Left lung (tissue), 10 donors: ENCODE data around the gene DHX35. TPM values are rescaled to one million over a fixed set of nuclear protein-coding genes. Genes with fewer than 3 reads are reported as not detected.

Experiments
- ATAC-seq: fragments of 200-7000 bp; cut with Tn5 transposase; one replicate; pipeline ENCODE4 v1.9.1; 2020; ENCODE audit warnings: moderate library complexity
- DNase-seq, 4 donors: peaks; one replicate each; pipeline ENCODE4 v3.0.0-alpha.2; 2013 to 2020
- H3K27ac ChIP-seq, 2 donors: fragments of 200-600 bp; sonication (generic) in 1 of 2; one replicate each; pipeline versions ENCODE4 v1.5.0 to v1.8.0; 2020 to 2021
- H3K27me3 ChIP-seq, 2 donors: fragments of 200-600 bp; sonication (generic) in 1 of 2; one replicate each; pipeline versions ENCODE4 v1.5.0 to v1.8.0; 2020 to 2021
- H3K36me3 ChIP-seq, 2 donors: fragments of 200-600 bp; sonication (generic) in 1 of 2; one replicate each; pipeline versions ENCODE4 v1.5.0 to v1.8.0; 2020 to 2021
- H3K4me1 ChIP-seq, 2 donors: fragments of 200-600 bp; one replicate each; pipeline ENCODE4 v1.8.0; 2021
- H3K4me3 ChIP-seq, 2 donors: fragments of 200-600 bp; sonication (generic) in 1 of 2; one replicate each; pipeline versions ENCODE4 v1.5.0 to v1.8.0; 2020 to 2021; ENCODE audit warnings: mild to moderate bottlenecking in 1 of 2
- H3K9me3 ChIP-seq, 2 donors: fragments of 200-600 bp; sonication (generic) in 1 of 2; one replicate each; pipeline versions ENCODE4 v1.5.0 to v1.8.0; 2020 to 2021
- intact Hi-C, 2 donors: fragments of 100-400 bp; cut with DNase I; formaldehyde crosslinking; loops; one replicate each; pipeline versions ENCODE4 v1.11.2 to v1.14.2; 2022
- polyA plus RNA-seq, 6 donors: library from polyadenylated mRNA; unstranded; fragments of 120-200 nt; gene quantifications; one replicate each; pipeline ENCODE4 v1.2.1, GENCODE V29; 2013; ENCODE audit not compliant: insufficient read length in 6 of 6
- total RNA-seq, 2 donors: library from RNA; stranded (reverse); fragmentation: NEBNext Ultra II Directional; extraction: Animal tissue kit (Norgen Biotek cat#: 25700); gene quantifications; one replicate each; pipeline ENCODE4 v1.2.1, GENCODE V29; 2021
- TF ChIP-seq, protein P1 (sequence below), 2 donors: fragments of 200-600 bp; sonication (generic) in 1 of 2; IDR thresholded peaks; one replicate each; pipeline versions ENCODE4 v1.5.0 to v1.8.0; 2021; ENCODE audit warnings: antibody characterized with exemption in 2 of 2
- donor health status: DM: no; HTN: yes; CAD: no.
- donor health status: DM: no; HTN: no; CAD: no.

DHX35 gene
- total and polyA plus RNA-seq, 8 donors: 7.5 to 17.7 (median 16.4) TPM

DNA sequence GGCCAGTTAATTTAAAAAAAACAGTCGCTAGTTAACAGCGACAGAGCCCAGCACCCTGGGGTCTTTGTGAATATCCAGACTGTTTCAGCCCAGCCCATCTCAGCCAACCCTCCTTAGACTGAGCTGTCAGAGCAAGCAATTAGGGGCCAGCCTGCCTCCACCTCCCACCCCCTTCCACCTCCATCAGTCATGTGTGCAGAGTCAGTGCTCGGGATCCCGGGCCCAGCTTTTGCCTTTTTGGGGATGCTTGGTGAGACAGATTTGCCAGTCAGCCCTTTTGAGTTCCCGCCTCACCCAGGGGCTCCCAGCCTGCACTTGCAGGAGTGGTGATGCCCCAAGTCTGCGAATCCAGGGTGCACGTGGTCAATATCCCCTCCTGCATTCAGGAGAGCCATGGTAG lies 42.5 kb upstream of the DHX35 start:
- intact Hi-C loops: no loop called here

DNA sequence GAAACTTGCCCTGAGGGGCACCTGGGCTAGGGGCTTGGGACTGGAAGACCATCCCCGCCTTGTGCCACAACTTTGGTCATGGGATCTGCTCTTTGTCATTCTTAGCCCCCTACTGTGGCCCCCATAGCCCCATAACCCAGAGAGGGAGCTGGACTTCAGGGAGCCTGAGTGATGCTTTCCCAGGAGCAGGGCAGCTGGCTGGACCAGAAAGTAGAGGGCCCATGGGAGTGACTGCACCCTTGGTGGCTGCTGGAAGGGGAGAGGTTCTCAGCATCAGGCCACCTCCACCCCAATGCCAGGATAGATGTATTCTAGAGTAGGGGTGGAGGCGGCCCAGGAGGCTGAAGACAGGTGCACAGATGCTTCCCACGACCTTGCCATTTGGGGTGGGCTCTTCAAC lies 41.7 kb upstream of the DHX35 start:
- DNase-seq (no peak), ATAC-seq (no peak)
- peaks cover 0 to 9% of the 10 kb centered on the region in 2 donors for H3K36me3 ChIP-seq
- no peaks in the 10 kb centered on the region for H3K27me3 ChIP-seq
- H3K9me3 ChIP-seq: no peaks in the 10 kb centered on the region
- TF ChIP-seq, protein P1, sequence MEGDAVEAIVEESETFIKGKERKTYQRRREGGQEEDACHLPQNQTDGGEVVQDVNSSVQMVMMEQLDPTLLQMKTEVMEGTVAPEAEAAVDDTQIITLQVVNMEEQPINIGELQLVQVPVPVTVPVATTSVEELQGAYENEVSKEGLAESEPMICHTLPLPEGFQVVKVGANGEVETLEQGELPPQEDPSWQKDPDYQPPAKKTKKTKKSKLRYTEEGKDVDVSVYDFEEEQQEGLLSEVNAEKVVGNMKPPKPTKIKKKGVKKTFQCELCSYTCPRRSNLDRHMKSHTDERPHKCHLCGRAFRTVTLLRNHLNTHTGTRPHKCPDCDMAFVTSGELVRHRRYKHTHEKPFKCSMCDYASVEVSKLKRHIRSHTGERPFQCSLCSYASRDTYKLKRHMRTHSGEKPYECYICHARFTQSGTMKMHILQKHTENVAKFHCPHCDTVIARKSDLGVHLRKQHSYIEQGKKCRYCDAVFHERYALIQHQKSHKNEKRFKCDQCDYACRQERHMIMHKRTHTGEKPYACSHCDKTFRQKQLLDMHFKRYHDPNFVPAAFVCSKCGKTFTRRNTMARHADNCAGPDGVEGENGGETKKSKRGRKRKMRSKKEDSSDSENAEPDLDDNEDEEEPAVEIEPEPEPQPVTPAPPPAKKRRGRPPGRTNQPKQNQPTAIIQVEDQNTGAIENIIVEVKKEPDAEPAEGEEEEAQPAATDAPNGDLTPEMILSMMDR (IDR thresholded peaks at IDR 0.05): no peak
- H3K4me1 ChIP-seq: no peaks in the 10 kb centered on the region
- H3K27ac ChIP-seq: no peak overlapping the region
- no peak overlapping the region for H3K4me3 ChIP-seq
- intact Hi-C loops: no loop called here

More for the DNA sequence above, 42.5 kb upstream of the DHX35 start:
- ATAC-seq (no peak), DNase-seq (no peak)
- TF ChIP-seq, protein P1 (IDR thresholded peaks at IDR 0.05): no peak
- Histone ChIP-seq H3K36me3 (peaks cover 0 to 9% of the 10 kb centered on the region in 2 donors), H3K27ac (no peak overlapping the region), H3K9me3 (no peaks in the 10 kb centered on the region), H3K4me1 (no peaks in the 10 kb centered on the region), H3K4me3 (no peak overlapping the region), H3K27me3 (no peaks in the 10 kb centered on the region)

DNA sequence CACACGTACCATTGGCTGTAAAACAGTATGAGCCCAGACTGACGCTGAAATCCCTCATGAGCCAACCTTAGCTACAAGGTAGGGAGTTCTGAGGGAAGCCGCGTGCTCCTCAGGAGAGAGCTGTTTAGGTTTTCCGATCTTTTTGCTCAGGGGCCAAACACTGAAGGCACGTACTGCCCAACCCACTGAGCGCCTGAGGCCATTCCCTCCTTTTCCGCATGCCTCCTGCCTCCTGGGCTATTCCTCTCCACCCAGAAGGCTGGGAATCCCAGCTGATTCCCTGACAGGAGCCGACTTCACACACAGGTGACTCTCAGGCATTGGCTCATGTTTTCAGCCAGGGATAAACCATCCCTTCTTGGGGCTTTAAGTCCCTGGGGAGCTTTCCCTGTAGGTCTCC lies 41.3 kb upstream of the DHX35 start:
- no peak overlapping the region for H3K4me3 ChIP-seq
- intact Hi-C loops: no loop called here
- peaks cover 0 to 9% of the 10 kb centered on the region in 2 donors for H3K36me3 ChIP-seq
- TF ChIP-seq, protein P1 (IDR thresholded peaks at IDR 0.05): no peak
- no peak overlapping the region for H3K27ac ChIP-seq
- no peak for ATAC-seq
- no peaks in the 10 kb centered on the region for H3K27me3 ChIP-seq
- H3K9me3 ChIP-seq: no peaks in the 10 kb centered on the region
- no peak for DNase-seq
- H3K4me1 ChIP-seq: no peaks in the 10 kb centered on the region

DNA sequence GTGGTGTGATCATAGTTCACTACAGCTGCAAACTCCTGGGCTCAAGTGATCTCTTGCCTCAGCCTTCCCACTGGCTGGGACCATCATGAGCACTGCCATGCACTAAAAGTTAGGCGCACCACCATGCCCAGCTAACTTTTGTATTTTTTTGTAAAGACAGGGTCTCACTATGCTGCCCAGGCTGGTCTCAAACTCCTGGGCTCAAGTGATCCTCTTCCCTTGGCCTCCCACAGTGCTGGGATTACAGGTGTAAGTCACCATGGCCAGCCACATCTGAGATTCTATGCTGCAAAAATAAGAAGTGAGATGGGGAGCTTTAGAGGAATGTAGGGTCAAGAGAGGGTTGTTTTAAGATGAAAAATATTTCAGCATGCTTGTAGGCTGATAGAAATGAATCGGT lies 37.4 kb upstream of the DHX35 start:
- ATAC-seq: no peak
- H3K4me1 ChIP-seq: peaks cover 0 to 18% of the 10 kb centered on the region in 2 donors
- TF ChIP-seq, protein P1 (IDR thresholded peaks at IDR 0.05): no peak
- no peak overlapping the region for H3K27ac ChIP-seq
- DNase-seq: no peak
- no peaks in the 10 kb centered on the region for H3K27me3 ChIP-seq
- H3K9me3 ChIP-seq: no peaks in the 10 kb centered on the region
- H3K4me3 ChIP-seq: no peak overlapping the region
- intact Hi-C loops: loop anchor here in 1 of 2 donors (5.0 kb wide), 1 partner anchor 123 kb away; no protein-coding TSS in a partner anchor
- no peaks in the 10 kb centered on the region for H3K36me3 ChIP-seq

DNA sequence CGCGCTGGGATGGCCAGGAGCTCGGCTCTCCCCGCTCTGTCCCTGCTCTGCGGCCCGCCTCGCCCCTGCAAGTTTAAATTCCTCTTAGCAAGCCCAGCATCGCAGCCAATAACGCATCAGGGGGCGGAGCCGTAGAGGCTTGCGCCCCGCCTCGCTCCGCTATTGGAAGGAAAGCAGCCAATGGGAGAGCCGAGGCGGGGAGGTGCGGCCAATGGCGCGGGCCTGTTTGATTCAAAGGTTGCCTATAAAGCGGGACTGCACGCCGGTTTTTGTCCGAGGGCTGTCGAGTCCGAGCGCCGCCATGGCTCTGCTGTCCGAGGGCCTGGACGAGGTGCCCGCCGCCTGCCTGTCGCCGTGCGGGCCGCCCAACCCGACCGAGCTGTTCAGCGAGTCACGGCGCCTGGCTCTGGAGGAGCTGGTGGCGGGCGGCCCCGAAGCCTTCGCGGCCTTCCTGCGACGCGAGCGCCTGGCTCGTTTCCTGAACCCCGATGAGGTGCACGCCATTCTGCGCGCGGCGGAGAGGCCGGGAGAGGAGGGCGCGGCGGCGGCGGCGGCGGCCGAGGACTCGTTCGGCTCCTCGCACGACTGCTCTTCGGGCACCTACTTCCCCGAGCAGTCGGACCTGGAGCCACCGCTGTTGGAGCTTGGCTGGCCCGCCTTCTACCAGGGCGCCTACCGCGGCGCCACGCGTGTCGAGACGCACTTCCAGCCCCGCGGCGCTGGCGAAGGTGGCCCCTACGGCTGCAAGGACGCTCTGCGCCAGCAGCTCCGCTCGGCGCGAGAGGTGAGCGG lies 35.8 kb upstream of the DHX35 start, which contains the start of gene FAM83D:
TSS of gene FAM83D (plus strand) at position 276 of the 792 bp plus-strand sequence. CDS start at position 302, 26 bp downstream.
- ATAC-seq: peak; percentile 98
- intact Hi-C loops: loop anchor here in 1 of 2 donors (5.0 kb wide), 1 partner anchor 121 kb away; no protein-coding TSS in a partner anchor

More for the DNA sequence above, 35.8 kb upstream of the DHX35 start, which contains the start of gene FAM83D:
- H3K4me3 ChIP-seq: peak within 1 kb of the TSS; percentile 66 to 73
- H3K4me1 ChIP-seq: peaks cover 0 to 18% of the 10 kb centered on the region in 2 donors
- H3K36me3 ChIP-seq: no peaks in the 10 kb centered on the region
- H3K9me3 ChIP-seq: no peaks in the 10 kb centered on the region
- H3K27ac ChIP-seq: peak within 1 kb of the TSS in 1 of 2 donors; percentile 33
- DNase-seq: peak; percentile 87 to 97 (median 96)
- TF ChIP-seq, protein P1 (IDR thresholded peaks at IDR 0.05): no peak
- no peaks in the 10 kb centered on the region for H3K27me3 ChIP-seq
